GM21367 (cell line): ENCODE measurements around the gene FGF3.

Experiments used
- ATAC-seq: cut with Tn5 transposase; IDR thresholded peaks from one replicate; pipeline ENCODE4 v1.9.1; 2021; ENCODE audit not compliant: unreplicated experiment

Gene FGF3

DNA sequence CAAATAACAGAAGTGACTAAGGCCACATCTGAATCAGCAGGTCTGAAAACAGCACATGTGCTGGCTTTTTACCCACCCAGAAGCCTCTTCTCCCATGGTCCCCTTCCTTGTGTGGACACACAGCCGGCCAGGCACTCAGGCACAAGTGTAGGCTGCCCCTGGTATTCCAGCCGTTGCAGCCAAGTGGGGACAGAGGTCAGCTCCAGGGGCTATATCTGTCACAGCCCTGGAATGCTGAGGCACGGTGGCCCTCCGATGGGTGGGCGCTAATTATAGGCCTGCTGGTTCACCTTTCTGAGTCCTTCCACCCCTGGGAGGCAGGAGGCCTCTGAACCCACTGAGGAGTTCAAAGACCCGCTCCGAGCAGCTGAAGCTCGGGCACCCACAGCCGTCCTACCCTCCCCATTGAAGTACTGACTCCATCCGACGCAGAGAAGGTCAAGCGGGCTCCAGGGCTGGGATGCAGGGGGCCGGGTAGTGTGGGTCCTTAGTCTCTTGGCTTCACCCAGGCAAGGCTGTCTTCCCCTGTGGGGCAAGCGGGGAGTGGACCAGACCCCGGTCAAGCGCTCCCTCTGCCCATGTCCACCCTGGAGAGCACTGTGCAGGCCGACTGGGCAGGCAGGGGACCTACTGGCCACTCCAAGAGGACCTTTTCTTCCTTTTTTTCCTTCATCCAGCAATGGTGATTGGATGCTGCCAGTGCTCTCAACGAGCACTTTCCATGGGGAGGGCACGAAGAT lies 14.3 kb downstream of the FGF3 start:
- no peak for ATAC-seq

- ATAC-seq, result no peak
These were observed 15.5 kb downstream of the FGF3 start for GRCh38 chr11:69803604-69804218.

DNA sequence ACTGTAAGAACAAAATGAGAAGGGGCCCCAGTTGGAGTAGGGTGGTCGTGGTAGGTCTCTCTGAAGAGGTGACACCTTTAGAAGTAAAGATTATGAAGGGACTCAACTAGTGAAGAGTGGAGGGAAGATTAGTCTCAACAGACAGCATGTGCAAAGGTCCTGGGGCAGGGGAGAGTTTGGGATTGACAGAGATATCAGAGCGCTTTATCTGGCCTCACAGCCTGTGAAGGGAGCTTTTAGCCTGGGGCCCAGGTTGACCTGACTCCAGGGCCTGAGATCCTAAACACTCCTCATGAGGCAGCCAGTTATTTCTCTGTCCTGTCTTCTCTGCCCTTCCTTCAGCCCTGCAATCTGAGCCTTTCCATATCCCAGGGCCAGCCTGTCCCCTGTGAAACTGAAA lies 16.2 kb downstream of the FGF3 start:
- ATAC-seq, result no peak

DNA sequence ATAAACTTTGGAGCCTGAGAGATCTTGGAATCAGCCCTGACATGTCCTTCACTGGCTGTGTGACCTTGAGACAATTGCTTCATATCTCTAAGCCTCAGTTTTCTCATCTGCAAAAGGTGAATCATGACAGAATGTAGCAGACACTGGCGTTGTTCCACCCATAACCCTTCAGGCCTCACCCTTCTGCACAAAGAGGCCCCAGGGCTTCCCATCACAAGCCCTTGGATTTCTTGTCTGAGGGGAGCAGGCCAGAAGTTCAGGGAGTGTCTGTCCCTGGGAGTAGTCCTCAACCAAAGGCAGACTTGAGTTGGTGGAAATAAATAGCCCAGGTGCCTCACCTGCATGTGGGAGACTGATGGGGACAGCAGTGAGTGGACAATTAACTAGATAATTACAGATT lies 16.6 kb downstream of the FGF3 start:
- ATAC-seq, result no peak

- no peak for ATAC-seq
These were observed 17.5 kb downstream of the FGF3 start for GRCh38 chr11:69801513-69802335.

DNA sequence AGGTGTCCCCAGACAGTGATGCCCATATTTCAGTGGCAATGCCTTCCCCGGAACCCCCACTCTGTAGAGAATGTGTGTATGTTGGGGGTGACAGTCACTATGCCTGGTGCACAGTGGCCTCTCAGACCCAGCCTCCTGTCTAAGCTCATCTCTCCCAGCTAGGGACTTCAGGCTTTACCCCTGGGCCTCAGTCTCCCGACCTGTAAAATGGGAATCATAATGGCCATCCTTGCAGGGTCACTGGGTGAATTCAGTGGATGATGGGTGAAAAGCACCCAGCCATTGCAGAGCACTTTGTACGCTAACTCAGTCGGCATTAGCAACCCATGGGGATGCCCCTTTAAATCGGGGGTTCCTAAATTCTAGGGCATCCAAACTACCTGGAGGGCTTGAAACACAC lies 18.9 kb downstream of the FGF3 start:
- no peak for ATAC-seq

DNA sequence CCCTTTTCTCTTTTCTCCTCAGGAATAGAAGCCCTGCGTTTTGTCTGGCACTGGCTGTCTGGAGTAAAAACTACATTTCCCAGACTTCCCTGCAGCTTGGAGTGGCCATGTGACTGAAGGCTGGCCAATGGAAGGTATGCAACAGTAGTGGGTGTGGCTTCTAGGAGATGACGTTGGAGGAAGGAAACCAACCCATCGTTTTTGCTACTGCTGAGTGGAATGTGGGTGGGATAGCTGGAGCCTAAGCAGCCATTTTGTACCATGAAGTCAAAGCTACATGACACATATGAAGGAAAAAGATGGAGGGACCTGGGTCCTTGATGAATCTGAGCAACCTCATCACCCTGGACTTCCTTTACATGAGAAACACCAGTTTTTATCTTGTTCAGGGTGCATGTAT lies 19.6 kb downstream of the FGF3 start:
- ATAC-seq, result no peak

DNA sequence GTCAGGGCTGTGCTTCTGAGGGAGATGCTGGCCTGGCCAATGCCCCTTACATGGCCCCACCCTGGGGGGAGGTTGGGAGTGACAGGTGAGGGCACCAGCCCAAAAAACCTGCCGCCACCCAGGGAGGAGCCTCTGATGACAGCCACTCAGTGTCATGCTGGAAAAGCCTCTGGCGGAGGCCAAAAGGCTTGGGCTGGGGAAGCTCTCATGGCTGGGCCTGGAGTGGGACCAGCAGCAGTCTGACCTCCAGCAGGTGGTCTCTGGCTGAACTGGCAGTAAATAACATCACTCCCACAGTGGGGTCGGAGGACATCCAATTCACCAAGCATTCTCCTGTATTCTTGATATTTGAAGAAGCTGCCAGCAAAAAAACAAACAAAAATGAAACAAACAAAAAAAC lies 20.1 kb downstream of the FGF3 start:
- no peak for ATAC-seq

DNA sequence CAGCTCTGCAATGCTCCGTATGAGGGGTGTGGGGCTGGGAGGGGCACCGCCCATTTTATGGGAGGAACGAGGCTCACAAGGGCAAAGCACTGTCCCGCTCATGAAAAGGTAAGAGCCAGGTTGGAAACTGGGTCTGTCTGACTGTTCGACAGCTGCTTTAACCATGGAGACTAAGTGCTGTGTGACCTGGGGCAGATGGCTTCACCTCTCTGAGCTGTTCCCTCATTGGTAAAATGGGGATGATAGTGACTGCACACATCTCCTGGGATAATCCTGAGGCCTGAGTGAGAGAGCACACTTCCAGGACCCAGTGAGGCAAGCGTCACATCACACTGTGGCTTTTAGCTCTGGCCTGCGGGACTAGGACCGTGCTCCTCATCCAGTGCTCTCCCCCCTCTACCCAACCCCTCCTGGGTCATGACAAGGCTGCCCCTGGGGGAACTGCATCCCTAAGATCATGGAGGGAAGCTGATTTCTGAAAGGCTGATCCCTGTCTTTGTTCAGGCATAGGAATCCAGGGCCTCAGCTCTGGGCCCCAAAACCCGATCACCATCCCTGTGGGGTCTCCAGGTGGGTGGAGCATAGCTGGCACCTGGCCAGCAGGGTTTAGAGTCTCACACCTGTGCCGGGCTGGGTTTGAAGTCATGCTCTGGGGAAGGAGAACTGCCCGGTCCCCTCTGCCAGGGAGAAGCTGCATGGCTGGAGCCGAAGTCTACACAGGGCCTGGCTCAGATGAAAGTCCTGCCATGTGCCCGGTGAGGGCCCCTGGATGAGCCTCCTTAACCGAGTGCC lies 21.3 kb downstream of the FGF3 start:
- ATAC-seq, result no peak

DNA sequence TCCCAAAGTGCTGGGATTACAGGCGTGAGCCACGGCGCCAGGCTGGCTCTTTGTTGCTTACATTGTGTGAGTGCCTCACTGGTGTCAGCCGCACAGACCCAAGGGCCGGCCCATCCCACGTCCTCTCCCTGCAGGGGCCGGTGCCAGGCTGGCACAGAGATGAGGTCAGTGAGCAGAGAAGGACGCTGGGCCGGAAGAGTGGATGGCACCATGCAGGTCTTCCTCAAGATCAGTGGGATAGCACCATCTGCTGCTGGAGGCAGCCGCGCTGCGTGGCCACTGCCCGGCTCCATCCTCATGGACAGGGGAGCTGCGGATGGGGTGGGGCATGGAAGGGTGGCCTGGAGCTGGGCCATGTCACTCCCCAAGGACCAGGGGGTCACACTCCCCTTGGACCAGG lies 22.1 kb downstream of the FGF3 start:
- ATAC-seq, result no peak

- ATAC-seq, result no peak
These were observed 23.2 kb downstream of the FGF3 start for GRCh38 chr11:69796063-69796462.

DNA sequence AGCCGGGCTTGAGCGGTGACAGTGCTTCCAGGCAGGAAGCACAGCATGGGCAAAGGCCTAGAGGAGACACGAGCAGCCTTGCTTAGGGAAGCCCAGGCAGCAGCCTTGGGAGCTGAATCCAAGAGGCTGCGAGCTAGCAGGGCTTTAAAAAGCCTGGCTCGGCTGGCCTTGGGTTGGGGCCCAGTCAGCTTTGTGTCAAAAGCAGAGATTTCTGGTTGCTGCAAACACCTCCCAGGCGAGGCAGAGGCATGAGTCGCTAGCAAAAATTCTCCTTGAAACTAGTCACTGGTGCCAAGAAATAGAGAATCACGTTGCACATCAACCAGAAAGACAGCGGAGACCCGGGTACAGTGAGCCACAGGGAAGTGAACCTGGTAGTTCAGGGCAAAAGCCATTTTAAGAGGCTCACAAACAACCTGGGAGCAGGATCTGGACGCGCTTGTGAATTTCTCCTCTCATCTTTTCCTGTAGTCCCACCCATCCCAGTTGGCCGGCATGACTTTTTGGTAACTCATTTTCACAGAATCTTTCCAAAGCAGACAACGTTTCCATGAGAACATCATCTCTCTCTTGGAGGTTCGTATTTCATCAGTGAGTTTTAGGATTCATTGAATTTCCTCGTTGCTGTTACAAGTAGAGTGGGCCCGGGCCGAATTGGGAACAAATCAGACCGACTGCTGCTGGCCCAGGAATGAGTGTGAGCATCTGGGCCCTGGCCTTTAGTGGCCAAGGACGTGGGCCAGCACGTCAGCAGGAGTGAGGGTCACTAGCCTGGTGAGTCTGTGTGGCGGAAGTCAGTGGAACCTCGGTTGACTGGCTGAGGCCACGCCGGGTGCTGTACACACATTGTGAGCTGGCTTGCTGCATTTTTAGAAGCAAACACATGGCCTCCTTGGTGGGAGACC lies 27.7 kb downstream of the FGF3 start:
- no peak for ATAC-seq

GRCh38 chr11:69788956-69789355 lies 30.3 kb downstream of the FGF3 start:
- no peak for ATAC-seq

- ATAC-seq, result no peak
These were observed 31.3 kb downstream of the FGF3 start for GRCh38 chr11:69787906-69788305.

GRCh38 chr11:69787457-69787856 lies 31.8 kb downstream of the FGF3 start:
- ATAC-seq, result no peak

DNA sequence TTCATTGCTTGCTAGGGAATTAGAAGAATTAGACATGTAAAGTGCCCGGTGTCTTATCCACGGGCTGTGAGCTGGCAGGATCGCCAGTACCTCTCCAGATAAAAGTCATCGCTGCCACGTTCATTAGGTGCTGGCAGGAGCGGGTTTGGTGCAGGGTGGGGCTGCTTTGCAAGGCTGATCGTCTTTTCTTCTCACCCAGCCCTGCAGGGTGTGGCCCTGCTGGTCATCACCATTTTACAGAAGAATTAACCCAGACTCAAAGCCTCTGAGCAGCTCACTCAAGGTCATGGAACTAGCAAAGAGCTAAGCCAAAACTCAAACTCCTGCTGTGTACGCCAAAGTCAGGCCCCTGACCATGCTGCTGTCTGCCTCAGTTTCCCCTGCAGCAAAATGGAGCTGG lies 38.0 kb downstream of the FGF3 start:
- no peak for ATAC-seq

DNA sequence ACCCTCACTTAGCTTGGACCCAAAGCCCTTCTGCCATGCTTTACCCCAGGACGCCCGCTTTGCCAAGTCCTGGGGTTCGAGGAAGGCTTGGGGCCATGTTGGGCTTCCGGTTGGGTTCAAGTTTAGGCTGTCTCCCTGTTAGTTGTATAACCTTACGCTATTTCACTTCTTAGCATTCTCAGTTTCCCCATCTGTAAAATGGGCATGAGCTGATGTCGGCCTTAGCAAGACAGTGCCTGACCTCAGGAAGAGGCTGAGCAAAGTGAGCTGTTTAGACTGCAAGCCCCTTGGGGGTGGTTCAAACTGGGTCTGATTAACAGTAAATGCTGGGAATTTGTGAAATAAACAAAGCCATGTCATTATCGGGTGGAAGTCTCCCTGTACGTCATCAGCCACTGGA lies 40.8 kb downstream of the FGF3 start:
- no peak for ATAC-seq

DNA sequence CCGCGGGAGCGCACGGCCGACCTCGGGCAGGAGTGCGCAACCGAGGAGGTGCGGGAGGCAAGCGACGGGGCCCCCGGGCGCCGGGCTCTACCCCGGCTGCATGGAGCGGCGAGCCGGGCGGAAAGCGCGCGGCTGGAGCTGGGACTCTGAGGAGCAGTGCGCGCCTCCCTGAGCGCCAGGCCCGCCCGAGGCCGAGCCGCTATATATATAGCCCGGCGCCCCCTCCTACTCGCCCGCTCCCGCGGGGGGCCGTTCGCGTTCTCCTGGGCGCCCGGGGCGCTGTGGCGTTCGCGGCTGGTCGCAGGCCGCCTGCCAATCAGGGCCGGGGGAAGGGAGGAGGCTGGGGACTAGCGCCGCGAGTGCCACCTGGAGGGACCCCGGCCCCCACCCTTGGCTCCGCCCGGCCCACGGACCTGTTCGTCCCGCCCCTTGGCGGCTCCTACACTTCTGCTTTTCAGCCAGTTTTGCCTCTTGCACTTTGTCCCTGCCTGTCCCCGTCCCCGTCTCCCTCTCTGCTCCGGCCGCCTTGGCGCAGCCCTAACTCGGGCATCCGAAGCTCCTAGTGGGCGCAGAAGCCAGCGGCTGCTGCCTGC lies 44.0 kb downstream of the FGF3 start, which contains the start of gene FGF4:
Gene FGF4, minus strand, starts transcription at position 179 of the 593 bp plus-strand sequence. CDS start 257 bp downstream, outside the sequence.
- ATAC-seq, result no peak

GRCh38 chr11:69774354-69775162 lies 44.7 kb downstream of the FGF3 start:
- no peak for ATAC-seq
